NCI-H2107 (cell line): Measurements from ENCODE around the gene GBP7.

ENCODE experiments used
- DNase-seq: peaks from one replicate; lab custom pipeline; 2025; lab: John Stamatoyannopoulos, UW

GBP7 gene

GRCh38 chr1:89114662-89115061, 61.1 kb downstream of the GBP7 start:
- DNase-seq: no peak

DNA sequence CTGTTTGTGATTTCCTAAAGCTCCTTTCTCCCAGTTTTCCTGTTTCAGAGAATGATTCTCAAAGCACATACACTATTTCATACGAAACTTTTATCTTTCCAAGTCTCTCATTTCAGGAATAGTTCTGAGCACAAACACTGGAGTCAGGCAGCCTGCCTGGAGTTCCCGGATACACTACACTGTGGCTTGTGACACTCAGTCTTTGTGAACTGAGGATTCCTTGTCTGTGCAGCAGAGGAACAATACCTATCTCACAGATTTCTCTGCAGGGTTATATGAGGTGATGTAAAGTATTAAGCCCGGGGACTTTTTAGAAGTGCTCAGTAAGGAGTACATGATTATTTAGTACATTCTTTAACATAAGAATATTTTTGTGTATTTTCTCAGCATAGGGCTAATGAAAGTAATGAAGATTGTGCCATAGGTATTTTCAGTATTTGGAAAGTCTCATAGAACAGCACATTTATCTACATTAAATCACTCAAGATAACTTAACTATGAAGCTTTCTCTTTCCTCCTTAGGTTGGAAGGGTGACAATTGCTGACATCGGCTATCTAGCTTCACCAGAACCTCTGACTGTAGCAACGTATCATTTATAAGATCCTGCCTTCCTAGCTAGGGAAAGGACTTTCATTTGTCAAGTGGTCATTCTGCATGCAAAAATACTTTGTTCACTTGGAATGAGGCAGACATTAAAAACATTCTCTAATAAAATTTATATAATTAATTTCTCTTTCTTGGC, 62.8 kb downstream of the GBP7 start:
- DNase-seq: no peak

DNA sequence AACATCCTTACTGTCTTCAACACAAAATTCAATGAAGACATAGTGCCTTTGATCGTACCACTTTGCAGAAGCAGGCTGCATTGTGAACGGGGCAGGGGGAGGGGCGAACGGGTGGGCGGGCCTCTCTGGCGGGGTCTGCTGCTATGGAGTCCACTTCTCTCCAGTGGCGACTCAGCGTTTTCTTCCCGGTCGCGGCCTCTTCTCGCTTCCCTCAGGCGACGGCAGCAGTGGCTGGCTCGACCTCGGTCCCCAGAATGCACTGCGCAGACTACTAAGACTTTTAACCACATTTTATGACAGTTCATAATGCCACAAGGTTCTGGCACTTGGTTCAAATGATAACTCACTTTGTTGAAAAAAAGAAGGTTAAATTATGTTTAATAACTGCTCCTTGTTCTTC, 71.1 kb downstream of the GBP7 start:
- DNase-seq: no peak

GRCh38 chr1:89104147-89104546, 71.7 kb downstream of the GBP7 start:
- no peak for DNase-seq

DNA sequence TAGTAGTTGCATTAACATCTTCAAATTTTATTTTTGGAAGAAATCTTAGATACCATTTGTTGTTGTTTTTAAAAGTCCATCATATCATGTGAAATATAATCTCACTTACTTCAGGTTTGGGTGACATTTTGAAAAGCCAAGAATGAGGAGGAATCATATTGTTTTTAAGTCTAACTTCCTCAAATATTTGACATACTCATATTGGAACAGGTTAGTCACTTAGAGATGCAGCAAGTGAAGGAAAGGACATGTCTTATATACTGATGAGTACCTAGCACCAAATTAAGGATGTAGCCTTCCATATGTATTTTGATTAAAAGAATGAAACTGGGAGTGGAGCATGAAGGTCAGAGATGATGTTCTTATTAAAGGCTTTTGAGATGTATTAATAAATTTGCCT, 73.8 kb downstream of the GBP7 start:
- DNase-seq: no peak

GRCh38 chr1:89100412-89100811, 75.4 kb downstream of the GBP7 start:
- no peak for DNase-seq

DNA sequence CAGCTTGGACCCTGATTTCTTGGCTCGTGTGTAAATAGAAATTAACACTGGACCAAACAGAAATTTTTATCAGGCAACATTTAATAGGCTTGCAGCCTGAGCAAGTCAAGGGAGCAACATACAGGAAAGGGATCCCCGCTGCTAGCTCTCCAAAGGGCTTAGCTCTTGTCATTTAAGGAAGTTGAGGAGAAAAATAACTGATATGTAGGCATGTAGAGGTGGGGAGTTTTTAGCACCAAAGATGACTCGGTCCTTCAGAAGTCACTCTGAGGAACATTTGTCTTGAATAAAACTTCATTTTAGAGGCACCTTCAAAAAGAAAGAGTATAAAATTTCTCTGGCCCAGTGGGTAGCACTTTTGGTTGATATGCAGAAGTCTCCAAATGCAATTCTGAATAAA, 76.9 kb downstream of the GBP7 start:
- no peak for DNase-seq

DNA sequence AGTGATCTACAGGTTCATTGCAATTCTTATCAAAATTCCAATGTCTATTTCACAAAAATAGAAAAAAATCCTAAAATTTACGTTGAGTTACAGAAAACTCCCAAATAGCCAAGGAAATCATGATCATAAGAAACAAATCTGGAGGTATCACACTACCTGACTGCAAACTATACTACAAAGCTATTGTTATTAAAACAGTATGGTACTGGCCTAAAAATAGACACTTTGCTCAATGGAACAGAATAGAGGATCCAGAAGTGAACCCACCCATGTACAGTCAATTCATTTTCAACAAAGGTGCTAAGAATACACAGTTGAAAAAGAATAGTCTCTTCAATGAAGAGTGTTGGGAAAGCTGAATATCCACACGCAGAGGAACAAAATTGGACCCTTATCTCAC, 80.1 kb downstream of the GBP7 start:
- no peak for DNase-seq

DNA sequence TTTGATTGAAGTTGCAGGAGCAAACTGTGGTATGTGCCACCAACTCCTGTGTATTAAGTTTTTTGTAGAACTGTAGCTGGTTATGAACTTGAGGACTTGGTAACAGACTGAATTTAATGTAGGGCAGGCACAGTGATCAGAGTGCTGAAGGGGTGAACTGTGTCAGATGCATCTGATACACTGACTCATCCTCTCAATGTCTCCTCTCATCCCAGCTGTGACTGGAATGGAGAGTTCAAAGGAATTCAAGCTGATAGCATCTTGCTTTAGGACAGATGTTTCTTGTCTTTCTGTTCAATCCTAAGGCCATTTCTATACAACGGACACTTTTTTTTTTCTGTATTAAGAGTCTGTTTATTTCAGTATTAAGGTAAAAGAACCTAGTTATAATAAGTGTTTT, 85.8 kb downstream of the GBP7 start:
- no peak for DNase-seq

DNA sequence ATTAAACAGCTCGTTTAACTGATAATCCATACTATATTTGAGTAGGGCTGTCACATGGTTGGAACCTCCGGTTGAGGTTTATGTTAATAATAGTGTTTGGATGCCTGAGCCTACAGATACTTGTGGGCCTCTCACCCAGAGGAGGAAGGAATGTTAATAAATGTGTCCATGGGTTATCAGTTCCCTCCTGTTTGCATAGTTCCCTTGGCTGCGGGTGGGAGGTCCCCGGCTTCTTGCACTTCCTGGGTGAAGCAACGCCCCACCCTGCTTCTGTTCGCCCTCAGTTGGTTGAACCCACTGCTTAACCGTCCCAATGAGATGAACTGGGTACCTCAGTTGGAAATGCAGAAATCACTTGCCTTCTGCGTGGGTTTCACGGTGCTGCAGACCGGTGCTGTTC, 87.2 kb downstream of the GBP7 start:
- DNase-seq: no peak

DNA sequence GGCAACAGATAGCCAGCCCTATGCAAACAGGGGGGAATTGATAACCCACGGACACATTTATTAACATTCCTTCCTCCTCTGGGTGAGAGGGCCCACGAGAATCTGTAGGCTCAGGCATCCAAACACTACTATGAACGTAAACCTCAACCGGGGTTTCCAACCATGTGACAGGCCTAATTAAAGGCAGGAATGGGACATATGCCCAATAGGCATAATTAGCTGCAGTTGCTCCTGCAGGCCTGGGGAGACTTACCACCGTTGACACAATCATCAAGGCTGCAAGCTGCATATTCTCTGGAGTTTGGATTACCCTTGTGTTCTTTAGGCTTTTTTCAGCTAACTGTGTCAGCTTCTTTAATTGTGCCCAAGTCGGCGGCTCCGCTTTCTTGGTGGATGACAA, 88.6 kb downstream of the GBP7 start:
- DNase-seq: no peak

DNA sequence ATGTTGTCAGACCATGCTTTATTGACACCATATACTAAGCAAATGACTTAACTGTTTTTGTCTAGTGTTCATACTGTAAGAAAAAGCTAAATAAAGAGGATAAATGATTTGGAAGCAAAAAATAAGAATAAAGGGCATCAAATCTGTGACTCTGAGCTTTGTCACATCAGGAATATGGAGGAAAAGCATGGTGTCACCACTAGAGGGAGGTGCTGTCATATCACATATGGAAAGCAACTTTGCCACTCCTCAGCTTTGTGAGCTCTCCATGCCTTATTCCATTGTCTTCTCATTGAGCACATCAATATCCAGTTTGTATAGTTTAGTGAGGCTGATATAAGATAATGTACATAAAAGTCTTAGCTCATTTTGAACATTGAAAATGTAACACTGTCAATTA, 90.0 kb downstream of the GBP7 start:
- peak; percentile 72 for DNase-seq
